ENCODE measurements around the gene NAPB.

DNA sequence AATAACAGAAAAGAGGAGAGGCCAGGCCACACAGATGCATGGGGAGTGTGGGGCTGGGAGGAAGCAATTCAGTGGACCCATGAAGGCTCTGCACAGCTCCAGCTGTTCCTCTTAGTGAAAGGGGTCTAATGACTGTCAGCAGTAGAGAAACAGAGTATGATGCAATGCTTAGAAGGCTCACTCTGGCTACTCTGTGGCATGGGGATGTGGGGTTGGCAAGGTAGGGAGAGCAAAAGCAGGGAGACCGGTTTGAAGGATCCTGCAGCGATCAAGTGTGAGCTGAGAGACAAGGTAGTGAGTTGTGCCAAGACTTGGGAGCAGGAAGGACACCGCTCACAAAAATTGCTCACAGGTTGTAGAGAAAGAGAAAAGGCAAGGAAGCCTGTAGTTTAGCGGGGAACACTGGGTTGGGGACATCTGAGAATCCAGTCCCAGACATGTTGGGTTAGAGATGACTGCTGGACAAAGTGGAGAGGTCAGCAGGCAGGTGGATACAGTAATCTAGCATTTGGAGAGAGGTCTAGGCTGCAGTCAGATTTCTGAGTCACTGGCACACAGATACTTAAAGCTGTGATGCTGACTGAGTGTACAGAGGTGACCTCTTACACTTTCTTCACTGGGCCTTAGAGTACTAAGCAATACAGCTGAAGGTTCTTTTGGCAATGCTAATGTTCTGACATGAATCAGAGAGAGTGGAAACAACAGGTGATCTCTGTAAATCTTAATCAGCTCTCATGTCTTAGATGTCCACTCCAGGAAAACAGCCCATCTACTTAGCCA lies 27.1 kb downstream of the NAPB start:
- TF ChIP-seq, protein P1, sequence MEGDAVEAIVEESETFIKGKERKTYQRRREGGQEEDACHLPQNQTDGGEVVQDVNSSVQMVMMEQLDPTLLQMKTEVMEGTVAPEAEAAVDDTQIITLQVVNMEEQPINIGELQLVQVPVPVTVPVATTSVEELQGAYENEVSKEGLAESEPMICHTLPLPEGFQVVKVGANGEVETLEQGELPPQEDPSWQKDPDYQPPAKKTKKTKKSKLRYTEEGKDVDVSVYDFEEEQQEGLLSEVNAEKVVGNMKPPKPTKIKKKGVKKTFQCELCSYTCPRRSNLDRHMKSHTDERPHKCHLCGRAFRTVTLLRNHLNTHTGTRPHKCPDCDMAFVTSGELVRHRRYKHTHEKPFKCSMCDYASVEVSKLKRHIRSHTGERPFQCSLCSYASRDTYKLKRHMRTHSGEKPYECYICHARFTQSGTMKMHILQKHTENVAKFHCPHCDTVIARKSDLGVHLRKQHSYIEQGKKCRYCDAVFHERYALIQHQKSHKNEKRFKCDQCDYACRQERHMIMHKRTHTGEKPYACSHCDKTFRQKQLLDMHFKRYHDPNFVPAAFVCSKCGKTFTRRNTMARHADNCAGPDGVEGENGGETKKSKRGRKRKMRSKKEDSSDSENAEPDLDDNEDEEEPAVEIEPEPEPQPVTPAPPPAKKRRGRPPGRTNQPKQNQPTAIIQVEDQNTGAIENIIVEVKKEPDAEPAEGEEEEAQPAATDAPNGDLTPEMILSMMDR (IDR thresholded peaks at IDR 0.05; ENCODE audit: poor library complexity, severe bottlenecking) = no peak
- TF ChIP-seq EZH2 (IDR thresholded peaks at IDR 0.05; ENCODE audit: borderline replicate concordance, insufficient read depth, low read length, poor library complexity, severe bottlenecking) (no peak), RAD21 (conservative IDR thresholded peaks at IDR 0.05) (no peak)

Data from neural cell (in vitro differentiated cells).